ENCODE measurements around the gene SNX7.

Gene SNX7

DNA sequence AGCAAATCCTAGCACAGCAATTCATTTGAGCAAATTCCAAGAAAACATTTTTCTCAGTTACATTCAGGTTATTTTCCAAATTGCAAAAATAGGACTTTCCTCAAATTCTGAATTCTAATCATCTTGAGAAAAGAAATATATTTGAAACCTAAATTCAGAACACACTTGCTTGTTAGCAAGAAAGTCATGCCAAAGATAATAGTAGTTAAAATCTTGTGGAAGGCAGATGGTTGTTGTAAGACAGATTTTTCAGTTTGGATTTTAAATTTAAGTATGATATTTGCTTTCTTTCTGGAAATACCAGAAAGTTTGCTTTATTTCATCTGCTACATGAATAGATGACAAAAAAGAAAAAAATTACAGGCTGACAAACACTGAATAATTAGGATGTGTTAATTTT, 29.1 kb downstream of the SNX7 start:
- TF ChIP-seq CTCF (IDR thresholded peaks at IDR 0.05; ENCODE audit: low read depth, low read length): no peak
- H3K9me3 ChIP-seq: no peaks in the 10 kb centered on the region
- H3K4me3 ChIP-seq (ENCODE audit: low read depth, low read length): no peak overlapping the region
- H3K36me3 ChIP-seq: peaks cover under 1% of the 10 kb centered on the region; the same call in 1 of the 2 replicates
- H3K4me1 ChIP-seq: no peaks in the 10 kb centered on the region
- H3K27me3 ChIP-seq: no peaks in the 10 kb centered on the region
- no peak for DNase-seq

- TF ChIP-seq CTCF (IDR thresholded peaks at IDR 0.05; ENCODE audit: low read depth, low read length): no peak
- H3K27me3 ChIP-seq: no peaks in the 10 kb centered on the region
- H3K9me3 ChIP-seq: no peaks in the 10 kb centered on the region
- H3K36me3 ChIP-seq: peaks cover 3% of the 10 kb centered on the region; the same call in 1 of the 2 replicates
- DNase-seq: no peak
- H3K4me3 ChIP-seq (ENCODE audit: low read depth, low read length): no peak overlapping the region
- no peaks in the 10 kb centered on the region for H3K4me1 ChIP-seq
Measured at GRCh38 chr1:98692482-98692881, 31.0 kb downstream of the SNX7 start.

GRCh38 chr1:98693385-98693784, 31.9 kb downstream of the SNX7 start:
- Histone ChIP-seq H3K4me3 (ENCODE audit: low read depth, low read length) (no peak overlapping the region), H3K27me3 (no peaks in the 10 kb centered on the region), H3K36me3 (peaks cover 3% of the 10 kb centered on the region; the same call in 1 of the 2 replicates), H3K4me1 (peaks cover 3% of the 10 kb centered on the region; the same call in 1 of the 2 replicates), H3K9me3 (no peaks in the 10 kb centered on the region)
- no peak for DNase-seq
- no peak for TF ChIP-seq CTCF (IDR thresholded peaks at IDR 0.05; ENCODE audit: low read depth, low read length)

- no peaks in the 10 kb centered on the region for H3K9me3 ChIP-seq
- H3K4me3 ChIP-seq (ENCODE audit: low read depth, low read length): no peak overlapping the region
- H3K27me3 ChIP-seq: no peaks in the 10 kb centered on the region
- DNase-seq: no peak
- peaks cover 3% of the 10 kb centered on the region; the same call in 1 of the 2 replicates for H3K4me1 ChIP-seq
- peaks cover 7% of the 10 kb centered on the region for H3K36me3 ChIP-seq
- TF ChIP-seq CTCF (IDR thresholded peaks at IDR 0.05; ENCODE audit: low read depth, low read length): no peak
Measured at GRCh38 chr1:98696077-98696476, 34.6 kb downstream of the SNX7 start.

DNA sequence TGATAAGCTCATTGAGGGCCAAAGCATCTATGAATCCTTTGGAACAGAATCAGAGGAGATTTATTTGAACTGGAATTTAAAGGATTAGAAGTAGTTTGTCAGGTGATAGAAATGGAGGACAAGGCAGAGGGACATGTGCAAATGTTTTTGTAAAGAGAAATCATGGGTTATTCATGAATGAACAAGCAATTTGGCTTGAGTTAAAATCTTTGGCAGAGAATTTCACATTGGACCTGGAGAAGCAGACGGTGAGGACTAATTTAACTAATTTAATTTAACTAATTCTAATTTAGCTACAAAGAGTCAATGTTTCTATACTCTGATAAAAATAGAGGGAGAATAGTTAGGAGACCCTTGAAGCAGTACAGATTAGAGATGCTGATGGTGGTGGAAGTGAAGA, 36.3 kb downstream of the SNX7 start:
- no peak for DNase-seq
- peaks cover 7% of the 10 kb centered on the region for H3K36me3 ChIP-seq
- no peaks in the 10 kb centered on the region for H3K27me3 ChIP-seq
- H3K4me3 ChIP-seq (ENCODE audit: low read depth, low read length): no peak overlapping the region
- TF ChIP-seq CTCF (IDR thresholded peaks at IDR 0.05; ENCODE audit: low read depth, low read length): no peak
- H3K9me3 ChIP-seq: no peaks in the 10 kb centered on the region
- peaks cover 3% of the 10 kb centered on the region; the same call in 1 of the 2 replicates for H3K4me1 ChIP-seq

DNA sequence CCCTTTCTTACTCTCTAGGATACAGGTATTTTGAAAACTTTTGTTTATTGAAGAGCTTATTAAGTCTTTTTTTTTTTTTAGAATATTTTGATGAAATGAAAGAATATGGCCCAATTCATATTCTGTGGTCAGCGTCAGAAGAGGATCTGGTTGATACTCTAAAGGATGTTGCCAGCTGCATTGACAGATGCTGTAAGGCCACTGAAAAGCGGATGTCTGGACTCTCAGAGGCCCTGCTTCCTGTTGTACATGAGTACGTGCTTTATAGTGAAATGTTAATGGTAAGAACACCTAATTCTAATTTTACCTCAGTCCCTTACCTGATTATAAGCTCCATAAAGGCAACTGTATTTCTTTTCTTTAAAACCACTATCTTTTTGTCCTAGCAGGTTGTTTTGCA, 37.1 kb downstream of the SNX7 start:
- Histone ChIP-seq H3K9me3 (no peaks in the 10 kb centered on the region), H3K4me3 (ENCODE audit: low read depth, low read length) (no peak overlapping the region), H3K27me3 (no peaks in the 10 kb centered on the region), H3K36me3 (peaks cover 7% of the 10 kb centered on the region), H3K4me1 (peaks cover 3% of the 10 kb centered on the region; the same call in 1 of the 2 replicates)
- DNase-seq: no peak
- TF ChIP-seq CTCF (IDR thresholded peaks at IDR 0.05; ENCODE audit: low read depth, low read length): no peak

All from BE2C (cell line).